Activated naive CD8-positive, alpha-beta T cell treated with anti-CD3 and anti-CD28 coated beads, Interleukin-2, amount 50 U/mL, for 16 hours (primary cell): ENCODE results near the gene SATB2.

Experiments
- DNase-seq: peaks from one replicate; pipeline ENCODE4 v3.0.0-alpha.2; 2020; ENCODE audit warnings: low read depth, low spot score

SATB2 gene

GRCh38 chr2:199325881-199326280 lies 131.9 kb downstream of the SATB2 start:
- no peak for DNase-seq

- no peak for DNase-seq
Observed at GRCh38 chr2:199322151-199322550, 135.6 kb downstream of the SATB2 start.

DNA sequence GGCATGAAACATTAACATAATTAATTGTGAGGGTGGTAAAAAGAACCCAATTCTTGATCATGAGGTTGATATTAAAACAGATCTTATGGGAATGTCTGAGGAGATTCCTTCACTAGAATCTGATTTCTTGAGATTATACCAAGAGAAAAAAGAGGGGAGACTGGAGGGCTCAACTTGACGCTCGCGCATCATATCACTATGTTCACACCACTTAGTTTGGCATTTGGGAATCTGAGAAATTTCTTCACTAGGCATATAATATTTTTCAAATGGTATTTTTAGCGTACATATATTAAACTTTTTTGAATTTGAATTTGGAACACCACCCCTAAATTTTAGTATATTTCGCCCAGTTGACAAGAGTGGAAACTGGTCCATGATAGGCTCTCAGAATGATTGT lies 140.1 kb downstream of the SATB2 start:
- no peak for DNase-seq

- DNase-seq, result no peak
Observed at GRCh38 chr2:199316851-199317250, 140.9 kb downstream of the SATB2 start.

DNA sequence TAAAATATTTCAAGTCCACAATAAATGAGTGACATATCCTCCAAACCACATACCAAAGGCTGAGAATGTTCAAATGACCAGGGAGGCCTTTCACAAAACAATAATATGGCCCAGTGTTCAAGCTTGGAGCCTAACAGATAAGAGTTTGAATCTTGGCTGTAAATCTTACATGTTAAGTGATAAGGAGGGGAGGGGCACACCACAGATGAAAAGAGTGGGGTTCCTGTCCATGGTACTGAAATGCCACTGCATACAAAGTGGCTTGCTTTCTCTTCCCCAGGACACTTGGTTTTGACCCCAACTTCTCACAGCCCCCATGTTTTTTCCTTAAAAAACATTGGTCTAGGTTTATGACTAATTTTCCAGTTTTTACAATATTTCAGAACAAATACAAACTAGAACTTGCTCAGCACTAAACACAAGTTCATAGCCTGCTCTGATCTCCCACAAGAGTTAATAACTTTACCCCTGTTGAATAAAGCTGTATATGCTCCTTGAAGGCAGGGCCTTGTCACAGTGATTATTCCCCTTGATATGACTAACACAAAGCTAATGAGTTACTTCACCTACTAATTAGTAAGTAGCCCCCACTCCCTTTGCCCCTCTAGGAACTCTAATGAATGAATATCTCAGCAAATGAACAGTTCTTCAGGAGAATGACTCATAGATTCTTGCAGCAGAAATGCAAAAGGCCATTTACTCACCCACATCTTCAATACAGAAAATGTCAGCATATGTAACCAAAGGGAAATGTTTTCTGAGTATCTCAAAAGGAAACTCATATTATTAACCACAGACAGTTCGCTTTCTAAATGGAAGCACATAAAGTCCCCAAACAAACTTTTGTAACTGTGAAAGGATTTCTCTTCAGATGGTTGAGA lies 142.2 kb downstream of the SATB2 start:
- no peak for DNase-seq

DNA sequence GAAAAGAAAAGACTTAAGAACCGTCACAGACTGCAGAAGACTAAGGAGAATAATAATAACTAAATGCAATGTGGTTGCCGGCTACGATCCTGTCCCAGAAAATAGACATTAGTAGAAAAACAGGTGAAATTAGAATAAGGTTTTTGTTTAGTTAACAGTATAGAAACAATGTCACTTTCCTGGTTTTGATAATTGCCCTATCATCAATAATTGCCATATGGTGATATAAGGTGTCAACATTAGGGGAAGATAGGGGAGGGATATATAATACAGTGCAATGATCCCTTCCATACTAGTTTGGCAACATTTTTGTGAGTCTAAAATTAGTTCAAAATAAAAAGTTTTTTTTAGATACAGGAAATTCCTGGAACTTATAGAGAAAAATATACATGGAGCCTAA lies 144.8 kb downstream of the SATB2 start:
- no peak for DNase-seq

DNA sequence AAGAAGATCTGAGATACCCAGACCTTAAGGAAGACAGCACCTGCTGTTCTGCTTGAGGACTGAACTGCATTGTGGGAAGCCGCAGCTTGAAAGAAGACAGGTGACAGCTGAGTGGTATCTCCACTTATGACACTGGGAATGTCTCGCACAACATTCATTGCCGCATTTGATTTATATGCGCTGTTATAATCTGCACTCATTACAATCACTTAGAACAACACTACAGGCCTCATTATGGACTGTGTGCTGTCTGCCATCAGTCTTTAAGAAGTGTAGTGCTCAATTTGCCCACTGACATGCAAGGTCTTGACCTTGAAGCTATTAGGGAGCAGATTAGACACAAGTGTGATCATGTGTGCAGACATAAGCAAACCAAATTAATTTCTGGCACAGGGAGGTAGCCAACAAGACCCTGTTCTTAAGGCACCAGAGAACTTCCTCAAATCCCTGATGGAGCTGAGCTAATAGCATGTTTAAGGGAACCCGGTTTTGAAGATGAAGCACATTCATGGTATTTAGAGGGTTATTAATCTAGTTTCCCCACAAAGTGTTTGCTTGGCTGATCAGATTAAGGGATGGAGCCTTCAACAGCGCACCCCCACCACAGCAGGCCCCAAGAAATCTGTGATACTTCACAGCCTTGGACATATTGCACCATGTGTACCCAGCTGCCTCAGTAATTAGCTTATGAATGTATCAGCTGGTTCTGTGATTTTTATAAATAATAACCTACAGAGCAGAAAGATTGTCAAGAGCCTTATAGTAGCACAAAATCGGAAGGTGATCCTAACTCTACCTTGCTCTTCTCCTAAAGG lies 146.8 kb downstream of the SATB2 start:
- no peak for DNase-seq

- no peak for DNase-seq
Observed at GRCh38 chr2:199309973-199310372, 147.8 kb downstream of the SATB2 start.

DNA sequence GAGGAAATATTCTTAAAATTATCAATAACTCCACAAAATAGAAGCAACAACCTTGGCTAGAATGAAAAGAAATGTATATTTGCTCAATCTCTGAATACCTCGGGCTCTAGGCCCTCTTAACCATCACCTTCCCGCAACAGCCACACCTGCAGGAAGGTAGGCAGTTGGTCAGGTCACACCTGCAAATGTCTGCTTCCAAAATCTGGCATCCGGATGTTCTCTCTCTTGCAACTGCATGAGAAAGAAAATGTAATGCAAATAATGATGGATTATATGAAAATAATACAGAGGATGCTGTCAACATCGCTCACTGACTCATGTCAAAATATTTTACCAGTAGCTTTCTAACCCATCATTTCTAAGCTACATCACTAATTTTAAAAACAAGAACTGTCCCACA lies 148.3 kb downstream of the SATB2 start:
- no peak for DNase-seq

DNA sequence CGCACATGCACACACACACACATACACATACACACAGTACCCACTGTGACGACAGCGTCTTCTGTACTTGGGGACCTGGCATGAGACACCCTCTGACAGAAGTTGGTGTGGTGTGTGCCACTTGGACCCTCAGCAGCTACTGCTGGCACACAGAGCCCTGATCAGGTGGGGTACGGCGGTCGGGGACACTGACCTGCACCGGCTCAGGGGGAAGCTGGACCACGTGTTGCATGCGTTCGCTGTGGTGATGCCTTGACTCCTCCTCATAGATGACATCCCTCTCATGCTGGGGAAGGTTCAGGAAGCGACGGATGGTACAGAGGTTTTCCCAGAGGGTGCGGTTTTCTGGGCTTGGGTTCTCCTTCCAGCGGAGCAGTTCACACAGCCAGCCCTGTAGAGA lies 149.2 kb downstream of the SATB2 start:
- DNase-seq, result no peak

DNA sequence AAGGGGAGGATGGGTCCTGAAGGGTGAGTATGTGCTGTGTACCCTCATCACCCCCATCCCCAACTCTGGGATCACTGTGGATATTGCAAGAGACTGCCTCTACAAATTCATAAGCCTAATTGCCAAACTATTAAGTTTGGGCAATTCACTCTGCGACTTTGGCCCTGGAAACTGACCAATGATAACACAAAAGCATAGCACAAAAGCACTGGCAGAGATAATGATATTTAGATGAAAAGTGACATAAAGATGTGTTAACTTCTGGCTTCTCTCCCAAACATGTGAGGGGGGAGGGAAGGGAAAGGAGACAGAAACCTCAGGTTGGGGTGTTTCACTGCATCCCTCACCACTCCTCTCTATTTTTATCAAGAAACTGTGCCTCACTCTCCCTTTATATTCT lies 150.3 kb downstream of the SATB2 start:
- no peak for DNase-seq

DNA sequence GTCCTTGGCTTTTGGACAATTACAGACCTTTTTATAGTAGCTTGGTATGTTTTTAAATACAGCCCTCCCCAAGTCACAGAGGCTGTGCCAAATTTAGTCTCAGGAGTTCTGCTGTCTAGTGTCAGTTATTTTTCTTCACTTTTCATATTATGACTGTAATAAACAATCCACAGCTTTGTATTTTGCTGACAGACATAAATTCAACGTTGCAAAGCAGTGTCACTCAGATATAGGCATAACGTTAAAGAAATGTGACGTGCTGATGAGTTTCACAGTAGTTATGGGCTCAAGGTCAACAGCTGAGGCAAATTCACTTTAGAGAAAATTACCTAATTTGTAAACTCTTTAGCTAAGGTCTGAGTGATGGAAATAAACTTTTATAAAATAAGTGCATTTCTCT lies 151.6 kb downstream of the SATB2 start:
- no peak for DNase-seq

DNA sequence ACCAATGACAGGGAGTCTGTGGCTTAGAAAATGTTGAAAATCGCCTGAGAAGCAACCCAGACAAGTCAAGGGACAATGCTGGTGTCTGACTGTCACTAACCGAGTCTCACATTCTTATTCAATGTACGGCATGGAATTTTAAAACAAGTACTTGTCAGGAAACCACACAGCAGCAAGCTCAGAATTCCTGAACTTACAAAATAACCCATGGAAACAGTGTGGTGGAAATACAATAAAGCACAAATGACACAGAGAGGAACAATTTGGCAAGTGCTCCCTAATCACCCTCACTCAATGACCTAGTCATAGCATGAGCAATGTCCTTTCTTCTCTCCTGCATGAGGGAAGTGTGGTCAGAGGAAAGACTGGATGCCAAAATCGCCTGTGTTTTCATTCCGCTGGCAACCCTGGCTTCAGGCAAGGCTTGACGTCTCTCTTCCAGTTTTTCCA lies 154.0 kb downstream of the SATB2 start:
- no peak for DNase-seq

DNA sequence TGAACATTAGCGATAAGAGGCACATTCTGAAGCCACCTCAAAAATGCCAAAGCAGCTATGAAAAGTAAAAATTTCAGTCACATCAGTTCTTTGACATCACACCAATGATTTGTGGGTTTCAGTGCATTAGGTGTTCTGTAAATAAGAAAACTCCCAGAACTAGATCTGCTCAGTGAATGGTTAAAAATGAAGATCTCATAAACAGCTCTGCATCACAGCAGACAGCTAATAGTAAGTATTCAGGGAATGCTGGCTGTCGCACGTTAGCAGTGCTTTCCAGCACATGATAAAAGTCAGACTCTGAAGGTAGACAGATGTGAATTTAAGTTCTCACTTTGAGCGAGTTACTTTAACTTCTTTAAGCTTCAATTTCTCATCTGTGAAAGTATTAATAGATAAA lies 154.9 kb downstream of the SATB2 start:
- no peak for DNase-seq

DNA sequence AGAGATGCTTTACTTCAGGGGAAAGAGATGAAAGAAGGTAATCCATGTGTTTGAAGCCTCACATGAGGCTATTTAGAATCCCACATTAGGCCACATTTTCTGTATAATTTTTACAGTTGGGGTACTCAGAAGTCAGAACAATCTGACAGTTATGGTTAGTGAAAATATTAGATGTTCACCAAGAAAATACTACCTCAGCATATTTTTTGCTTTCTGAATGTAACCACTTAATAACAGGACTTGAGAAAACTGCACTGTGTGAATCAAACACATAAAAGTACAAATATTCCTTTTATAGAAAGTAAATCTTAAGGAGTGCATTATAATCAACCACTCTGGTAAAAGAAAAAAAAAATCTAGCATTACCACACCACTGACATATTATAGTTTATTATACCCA lies 169.3 kb downstream of the SATB2 start:
- no peak for DNase-seq

- DNase-seq, result no peak
Observed at GRCh38 chr2:199282309-199282708, 175.4 kb downstream of the SATB2 start.

DNA sequence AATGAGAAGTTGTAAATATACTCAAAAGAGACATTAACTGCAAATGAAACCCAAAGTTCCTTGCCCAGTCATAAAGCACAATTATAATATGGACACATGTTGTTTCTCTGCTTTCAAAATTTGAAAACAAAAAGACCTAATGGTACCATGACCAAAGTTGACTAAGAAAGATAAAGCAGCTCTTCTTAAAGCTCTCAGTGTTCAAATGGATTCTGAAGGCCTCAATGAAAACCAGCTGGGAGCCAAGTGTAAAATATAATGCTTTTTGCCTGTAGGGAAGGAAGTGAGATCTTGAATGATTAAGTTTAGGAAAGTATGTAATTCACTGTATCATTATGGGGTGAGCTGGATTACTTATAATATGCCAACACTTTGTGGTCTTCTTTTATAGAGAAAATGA lies 178.6 kb downstream of the SATB2 start:
- no peak for DNase-seq

DNA sequence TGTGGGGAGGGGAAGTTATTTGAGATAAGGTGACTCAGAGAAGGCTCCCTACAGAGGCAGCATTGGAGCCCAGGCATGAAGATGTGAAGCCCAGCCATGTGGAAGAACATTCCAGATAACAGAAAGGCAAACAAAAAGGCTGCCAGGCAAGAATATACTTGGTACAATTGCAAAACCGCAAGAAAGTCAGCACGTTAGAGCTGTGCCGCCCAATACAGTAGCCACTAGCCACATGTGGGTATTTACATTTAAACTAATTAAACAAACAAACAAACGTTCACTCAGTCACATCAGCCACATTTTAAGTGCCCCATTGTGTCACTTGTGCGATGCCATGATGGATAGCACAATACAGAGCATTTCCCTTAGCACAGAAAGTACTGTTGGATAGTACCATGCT lies 179.6 kb downstream of the SATB2 start:
- no peak for DNase-seq

GRCh38 chr2:199273042-199273511 lies 184.7 kb downstream of the SATB2 start:
- DNase-seq, result no peak

GRCh38 chr2:199261936-199262335 lies 195.8 kb downstream of the SATB2 start:
- DNase-seq, result no peak

DNA sequence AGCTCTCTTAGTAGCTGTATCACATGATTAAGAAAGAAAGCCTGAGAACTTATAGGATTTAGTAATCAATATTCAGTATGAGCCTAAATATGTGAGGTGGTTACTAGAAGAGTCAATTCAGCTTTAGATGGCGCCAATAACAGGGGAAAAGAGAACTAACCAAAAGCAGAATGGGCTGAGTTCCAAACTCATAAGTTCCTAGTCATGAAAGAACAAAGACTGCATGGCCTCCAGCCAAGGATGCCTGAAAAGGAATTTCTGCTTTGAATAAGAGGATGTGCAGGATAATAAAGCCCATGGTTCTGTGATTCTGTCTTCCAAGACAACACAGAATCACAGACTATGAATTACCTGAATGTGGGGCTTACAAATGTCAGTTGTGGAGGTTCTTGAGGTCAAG lies 196.5 kb downstream of the SATB2 start:
- DNase-seq, result no peak

- DNase-seq, result no peak
Observed at GRCh38 chr2:199259671-199260070, 198.1 kb downstream of the SATB2 start.

GRCh38 chr2:199258291-199258690 lies 199.4 kb downstream of the SATB2 start:
- DNase-seq, result no peak
